Measurements from ENCODE around the gene ADAM8.

Gene ADAM8

GRCh38 chr10:133309100-133309719 is 32.5 kb upstream of the ADAM8 start:
- peak; percentile 58 for DNase-seq (ENCODE audit: low read depth, low spot score)
- Histone ChIP-seq H3K4me3 (ENCODE audit: low read length) (peak overlapping the region; percentile 75; the same call in 1 of the 2 replicates), H3K27ac (ENCODE audit: low read length) (no peak overlapping the region), H3K27me3 (ENCODE audit: control insufficient read depth, insufficient read depth, low read length) (no peaks in the 10 kb centered on the region), H3K9me3 (ENCODE audit: control insufficient read depth, insufficient read depth, low read length) (no peaks in the 10 kb centered on the region), H3K4me1 (ENCODE audit: control insufficient read depth, insufficient read depth, low read length) (0 out of 2 replicates have a peak, but pooled peaks cover 3% of the 10 kb centered on the region), H3K36me3 (ENCODE audit: control insufficient read depth, insufficient read depth, low read length) (peaks cover 9% of the 10 kb centered on the region)
- WGBS (ENCODE audit: insufficient coverage, insufficient read length) = no CpG with 5 or more reads among the region's 46 CpGs

GRCh38 chr10:133308421-133309099 is 31.9 kb upstream of the ADAM8 start, which contains the start of the genes TUBGCP2 and ZNF511:
TSS of gene TUBGCP2 (minus strand) at chr10:133308872. CDS start at chr10:133302941, 5,931 bp downstream.
TSS of gene ZNF511 (plus strand) at chr10:133308914. CDS start at chr10:133308944, 30 bp downstream.
- no peaks in the 10 kb centered on the region for H3K27me3 ChIP-seq (ENCODE audit: control insufficient read depth, insufficient read depth, low read length)
- H3K9me3 ChIP-seq (ENCODE audit: control insufficient read depth, insufficient read depth, low read length) = no peaks in the 10 kb centered on the region
- H3K36me3 ChIP-seq (ENCODE audit: control insufficient read depth, insufficient read depth, low read length) = peaks cover 9% of the 10 kb centered on the region
- H3K4me1 ChIP-seq (ENCODE audit: control insufficient read depth, insufficient read depth, low read length) = 0 out of 2 replicates have a peak, but pooled peaks cover 3% of the 10 kb centered on the region
- no peak within 1 kb of the TSS for H3K27ac ChIP-seq (ENCODE audit: low read length)
- peak; percentile 39 for DNase-seq (ENCODE audit: low read depth, low spot score)
- WGBS (ENCODE audit: insufficient coverage, insufficient read length) = no CpG with 5 or more reads among the region's 89 CpGs
- H3K4me3 ChIP-seq (ENCODE audit: low read length) = peak within 1 kb of the TSS; percentile 75

GRCh38 chr10:133307776-133308420 is 31.2 kb upstream of the ADAM8 start:
- H3K36me3 ChIP-seq (ENCODE audit: control insufficient read depth, insufficient read depth, low read length) = peaks cover 9% of the 10 kb centered on the region
- peak overlapping the region; percentile 75; the same call in 1 of the 2 replicates for H3K4me3 ChIP-seq (ENCODE audit: low read length)
- WGBS (ENCODE audit: insufficient coverage, insufficient read length) = no CpG with 5 or more reads among the region's 25 CpGs
- H3K4me1 ChIP-seq (ENCODE audit: control insufficient read depth, insufficient read depth, low read length) = 0 out of 2 replicates have a peak, but pooled peaks cover 3% of the 10 kb centered on the region
- no peak overlapping the region for H3K27ac ChIP-seq (ENCODE audit: low read length)
- no peak for DNase-seq (ENCODE audit: low read depth, low spot score)
- H3K9me3 ChIP-seq (ENCODE audit: control insufficient read depth, insufficient read depth, low read length) = no peaks in the 10 kb centered on the region
- no peaks in the 10 kb centered on the region for H3K27me3 ChIP-seq (ENCODE audit: control insufficient read depth, insufficient read depth, low read length)

- Histone ChIP-seq H3K4me3 (ENCODE audit: low read length) (no peak overlapping the region), H3K4me1 (ENCODE audit: control insufficient read depth, insufficient read depth, low read length) (0 out of 2 replicates have a peak, but pooled peaks cover 3% of the 10 kb centered on the region), H3K27ac (ENCODE audit: low read length) (no peak overlapping the region), H3K36me3 (ENCODE audit: control insufficient read depth, insufficient read depth, low read length) (peaks cover 12% of the 10 kb centered on the region), H3K9me3 (ENCODE audit: control insufficient read depth, insufficient read depth, low read length) (no peaks in the 10 kb centered on the region), H3K27me3 (ENCODE audit: control insufficient read depth, insufficient read depth, low read length) (no peaks in the 10 kb centered on the region)
- no peak for DNase-seq (ENCODE audit: low read depth, low spot score)
- WGBS (ENCODE audit: insufficient coverage, insufficient read length) = no CpG with 5 or more reads among the region's 17 CpGs
These were observed 30.3 kb upstream of the ADAM8 start for GRCh38 chr10:133306941-133307379.

GRCh38 chr10:133306097-133306476 is 29.4 kb upstream of the ADAM8 start:
- 0 out of 2 replicates have a peak, but pooled peaks cover 3% of the 10 kb centered on the region for H3K4me1 ChIP-seq (ENCODE audit: control insufficient read depth, insufficient read depth, low read length)
- no peaks in the 10 kb centered on the region for H3K9me3 ChIP-seq (ENCODE audit: control insufficient read depth, insufficient read depth, low read length)
- DNase-seq (ENCODE audit: low read depth, low spot score) = no peak
- H3K4me3 ChIP-seq (ENCODE audit: low read length) = no peak overlapping the region
- no peak overlapping the region for H3K27ac ChIP-seq (ENCODE audit: low read length)
- no CpG with 5 or more reads among the region's 5 CpGs for WGBS (ENCODE audit: insufficient coverage, insufficient read length)
- H3K27me3 ChIP-seq (ENCODE audit: control insufficient read depth, insufficient read depth, low read length) = no peaks in the 10 kb centered on the region
- peaks cover 12% of the 10 kb centered on the region for H3K36me3 ChIP-seq (ENCODE audit: control insufficient read depth, insufficient read depth, low read length)

GRCh38 chr10:133303206-133303605 is 26.5 kb upstream of the ADAM8 start:
- Histone ChIP-seq H3K4me1 (ENCODE audit: control insufficient read depth, insufficient read depth, low read length) (0 out of 2 replicates have a peak, but pooled peaks cover 1% of the 10 kb centered on the region), H3K36me3 (ENCODE audit: control insufficient read depth, insufficient read depth, low read length) (peaks cover 21% of the 10 kb centered on the region)

GRCh38 chr10:133302230-133302629 is 25.6 kb upstream of the ADAM8 start:
- Histone ChIP-seq H3K9me3 (ENCODE audit: control insufficient read depth, insufficient read depth, low read length) (no peaks in the 10 kb centered on the region), H3K27me3 (ENCODE audit: control insufficient read depth, insufficient read depth, low read length) (no peaks in the 10 kb centered on the region), H3K36me3 (ENCODE audit: control insufficient read depth, insufficient read depth, low read length) (peaks cover 23% of the 10 kb centered on the region), H3K4me1 (ENCODE audit: control insufficient read depth, insufficient read depth, low read length) (no peaks in the 10 kb centered on the region), H3K4me3 (ENCODE audit: low read length) (no peak overlapping the region), H3K27ac (ENCODE audit: low read length) (no peak overlapping the region)
- DNase-seq (ENCODE audit: low read depth, low spot score) = no peak
- WGBS (ENCODE audit: insufficient coverage, insufficient read length) = no CpG with 5 or more reads among the region's 14 CpGs

More at GRCh38 chr10:133303206-133303605, 26.5 kb upstream of the ADAM8 start:
- Histone ChIP-seq H3K4me3 (ENCODE audit: low read length) (no peak overlapping the region), H3K9me3 (ENCODE audit: control insufficient read depth, insufficient read depth, low read length) (no peaks in the 10 kb centered on the region), H3K27me3 (ENCODE audit: control insufficient read depth, insufficient read depth, low read length) (no peaks in the 10 kb centered on the region), H3K27ac (ENCODE audit: low read length) (no peak overlapping the region)
- no CpG with 5 or more reads among the region's 10 CpGs for WGBS (ENCODE audit: insufficient coverage, insufficient read length)
- no peak for DNase-seq (ENCODE audit: low read depth, low spot score)

DNA sequence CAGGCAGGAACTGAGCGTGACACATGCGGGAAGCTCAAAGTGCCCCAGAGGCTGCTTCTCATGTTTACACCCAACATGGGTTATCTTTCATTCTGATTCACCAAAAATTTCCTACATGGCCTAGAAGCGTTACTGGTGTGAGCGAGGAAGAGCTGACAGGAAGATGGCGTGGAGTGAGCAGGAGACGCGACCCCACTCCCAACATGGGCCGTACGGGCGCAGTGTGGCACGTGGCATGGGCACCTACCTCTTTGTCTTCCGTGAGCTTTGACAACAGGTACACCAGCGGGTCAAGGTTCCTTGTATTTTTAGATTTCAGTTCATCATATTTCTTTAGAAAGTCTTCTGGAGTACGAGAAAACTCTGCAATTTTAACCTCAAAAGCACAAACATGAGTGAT is 23.1 kb upstream of the ADAM8 start:
- WGBS (ENCODE audit: insufficient coverage, insufficient read length) = no CpG with 5 or more reads among the region's 14 CpGs
- Histone ChIP-seq H3K9me3 (ENCODE audit: control insufficient read depth, insufficient read depth, low read length) (no peaks in the 10 kb centered on the region), H3K27me3 (ENCODE audit: control insufficient read depth, insufficient read depth, low read length) (no peaks in the 10 kb centered on the region), H3K4me3 (ENCODE audit: low read length) (no peak overlapping the region), H3K4me1 (ENCODE audit: control insufficient read depth, insufficient read depth, low read length) (no peaks in the 10 kb centered on the region), H3K27ac (ENCODE audit: low read length) (no peak overlapping the region), H3K36me3 (ENCODE audit: control insufficient read depth, insufficient read depth, low read length) (peaks cover 36% of the 10 kb centered on the region)
- DNase-seq (ENCODE audit: low read depth, low spot score) = no peak

DNA sequence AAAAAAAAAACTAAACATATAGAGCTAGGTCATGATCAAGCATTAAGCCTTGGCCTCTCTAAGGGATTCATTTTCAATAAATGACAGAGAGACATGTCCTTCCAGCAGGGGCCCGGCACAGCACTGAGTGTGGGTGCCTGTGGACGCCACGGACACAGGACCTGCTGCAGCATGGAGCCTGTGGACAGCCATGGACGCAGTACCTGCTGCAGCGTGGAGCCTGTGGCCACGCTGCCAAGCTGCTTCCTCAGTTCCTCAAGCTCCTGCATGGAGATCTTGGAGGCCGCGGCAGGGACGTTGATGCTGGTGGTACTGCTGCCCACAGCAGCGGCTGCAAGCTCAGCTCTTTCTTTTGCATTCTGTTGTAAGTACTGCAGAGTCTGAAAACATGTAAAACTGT is 22.6 kb upstream of the ADAM8 start:
- Histone ChIP-seq H3K36me3 (ENCODE audit: control insufficient read depth, insufficient read depth, low read length) (peaks cover 38% of the 10 kb centered on the region), H3K27me3 (ENCODE audit: control insufficient read depth, insufficient read depth, low read length) (no peaks in the 10 kb centered on the region), H3K4me1 (ENCODE audit: control insufficient read depth, insufficient read depth, low read length) (no peaks in the 10 kb centered on the region), H3K9me3 (ENCODE audit: control insufficient read depth, insufficient read depth, low read length) (no peaks in the 10 kb centered on the region), H3K27ac (ENCODE audit: low read length) (no peak overlapping the region), H3K4me3 (ENCODE audit: low read length) (no peak overlapping the region)
- WGBS (ENCODE audit: insufficient coverage, insufficient read length) = no CpG with 5 or more reads among the region's 10 CpGs
- no peak for DNase-seq (ENCODE audit: low read depth, low spot score)

GRCh38 chr10:133298466-133298865 is 21.8 kb upstream of the ADAM8 start:
- no CpG with 5 or more reads among the region's 14 CpGs for WGBS (ENCODE audit: insufficient coverage, insufficient read length)
- Histone ChIP-seq H3K36me3 (ENCODE audit: control insufficient read depth, insufficient read depth, low read length) (peaks cover 46% of the 10 kb centered on the region), H3K4me1 (ENCODE audit: control insufficient read depth, insufficient read depth, low read length) (no peaks in the 10 kb centered on the region)

More at GRCh38 chr10:133298466-133298865, 21.8 kb upstream of the ADAM8 start:
- Histone ChIP-seq H3K4me3 (ENCODE audit: low read length) (no peak overlapping the region), H3K27ac (ENCODE audit: low read length) (no peak overlapping the region), H3K27me3 (ENCODE audit: control insufficient read depth, insufficient read depth, low read length) (no peaks in the 10 kb centered on the region), H3K9me3 (ENCODE audit: control insufficient read depth, insufficient read depth, low read length) (no peaks in the 10 kb centered on the region)
- no peak for DNase-seq (ENCODE audit: low read depth, low spot score)

Data from iPS DF 6.9 (cell line).